Nephron progenitor cell (in vitro differentiated cells): ENCODE results near the gene SIGLEC12.

Experiments used
- DNase-seq: peaks from one replicate; pipeline ENCODE4 v3.0.0; 2021
- H3K27ac Mint-ChIP-seq: 2 replicates; pipeline ENCODE4 v1.8.0; 2021; ENCODE audit warnings: mild to moderate bottlenecking, moderate library complexity, mixed read lengths
- H3K27me3 Mint-ChIP-seq: 2 replicates; pipeline ENCODE4 v1.8.0; 2021; ENCODE audit warnings: mild to moderate bottlenecking, low read depth, mixed read lengths; ENCODE audit not compliant: poor library complexity
- H3K36me3 Mint-ChIP-seq: 2 replicates; pipeline ENCODE4 v1.8.0; 2021; ENCODE audit warnings: low read depth, mixed read lengths
- H3K4me1 Mint-ChIP-seq: 2 replicates; pipeline ENCODE4 v1.8.0; 2021; ENCODE audit warnings: mixed read lengths
- H3K4me3 Mint-ChIP-seq: 2 replicates; pipeline ENCODE4 v1.8.0; 2021; ENCODE audit warnings: mild to moderate bottlenecking, moderate library complexity, mixed read lengths
- H3K9me3 Mint-ChIP-seq: 2 replicates; pipeline ENCODE4 v1.8.0; 2021; ENCODE audit warnings: mild to moderate bottlenecking, moderate library complexity, mixed read lengths
- CTCF ChIP-seq: fragments of 200-600 bp; sonication (generic); IDR thresholded peaks from 2 replicates; pipeline ENCODE4 v1.5.0; 2021; ENCODE audit warnings: antibody characterized with exemption

SIGLEC12 gene

GRCh38 chr19:51462276-51462675 lies 39.3 kb downstream of the SIGLEC12 start:
- Mint-ChIP-seq H3K4me3 (no peak overlapping the region), H3K27ac (no peak overlapping the region), H3K4me1 (no peaks in the 10 kb centered on the region), H3K27me3 (peaks cover 40% of the 10 kb centered on the region), H3K36me3 (no peaks in the 10 kb centered on the region), H3K9me3 (peaks cover 48% of the 10 kb centered on the region)
- TF ChIP-seq CTCF = no peak
- DNase-seq = no peak

- H3K36me3 Mint-ChIP-seq = no peaks in the 10 kb centered on the region
- H3K4me3 Mint-ChIP-seq = no peak overlapping the region
- no peak overlapping the region for H3K27ac Mint-ChIP-seq
- no peak for TF ChIP-seq CTCF
- H3K27me3 Mint-ChIP-seq = peaks cover 36% of the 10 kb centered on the region
- DNase-seq = no peak
- peaks cover 50% of the 10 kb centered on the region for H3K9me3 Mint-ChIP-seq
- no peaks in the 10 kb centered on the region for H3K4me1 Mint-ChIP-seq
These were observed 39.9 kb downstream of the SIGLEC12 start for GRCh38 chr19:51461723-51462161.

GRCh38 chr19:51460164-51460992 lies 41.2 kb downstream of the SIGLEC12 start:
- Mint-ChIP-seq H3K9me3 (peaks cover 59% of the 10 kb centered on the region), H3K4me3 (no peak overlapping the region), H3K4me1 (no peaks in the 10 kb centered on the region), H3K36me3 (no peaks in the 10 kb centered on the region), H3K27ac (no peak overlapping the region), H3K27me3 (peaks cover 27% of the 10 kb centered on the region)
- DNase-seq = no peak
- no peak for TF ChIP-seq CTCF

GRCh38 chr19:51458899-51459505 lies 42.6 kb downstream of the SIGLEC12 start:
- H3K4me1 Mint-ChIP-seq = no peaks in the 10 kb centered on the region
- no peak for TF ChIP-seq CTCF
- no peak overlapping the region for H3K27ac Mint-ChIP-seq
- DNase-seq = no peak
- H3K27me3 Mint-ChIP-seq = peaks cover 14% of the 10 kb centered on the region
- H3K36me3 Mint-ChIP-seq = no peaks in the 10 kb centered on the region
- peaks cover 56% of the 10 kb centered on the region for H3K9me3 Mint-ChIP-seq
- no peak overlapping the region for H3K4me3 Mint-ChIP-seq

GRCh38 chr19:51458051-51458645 lies 43.5 kb downstream of the SIGLEC12 start, which contains the start of gene SIGLEC8:
Gene SIGLEC8 (minus strand): TSS chr19:51458454. CDS start chr19:51458387, 67 bp downstream.
- Mint-ChIP-seq H3K36me3 (no peaks in the 10 kb centered on the region), H3K27ac (no peak within 1 kb of the TSS), H3K9me3 (peaks cover 59% of the 10 kb centered on the region), H3K4me1 (no peaks in the 10 kb centered on the region), H3K4me3 (no peak within 1 kb of the TSS), H3K27me3 (peaks cover 14% of the 10 kb centered on the region)
- no peak for TF ChIP-seq CTCF
- no peak for DNase-seq
